ES-I3 (cell line): ENCODE results near the gene SNRPB2.
A peak's percentile ranks its signal among the peaks of the same experiment; 100 is the strongest.

Experiments
- H3K36me3 ChIP-seq: 2 replicates; pipeline ENCODE4 v1.6.1; 2013; ENCODE audit warnings: mild to moderate bottlenecking, low read length, control low read depth, moderate library complexity; ENCODE audit not compliant: insufficient read depth
- H3K4me1 ChIP-seq: 2 replicates; pipeline ENCODE4 v1.6.1; 2013; ENCODE audit warnings: mild to moderate bottlenecking, control low read depth, low read length; ENCODE audit not compliant: insufficient read depth
- H3K9ac ChIP-seq: 2 replicates; pipeline ENCODE4 v1.6.1; 2013; ENCODE audit warnings: low read depth, mild to moderate bottlenecking, low read length, moderate library complexity
- H3K9me3 ChIP-seq: 2 replicates; pipeline ENCODE4 v1.6.1; 2013; ENCODE audit warnings: mild to moderate bottlenecking, low read length, moderate library complexity; ENCODE audit not compliant: control insufficient read depth, insufficient read depth

The SNRPB2 gene

DNA sequence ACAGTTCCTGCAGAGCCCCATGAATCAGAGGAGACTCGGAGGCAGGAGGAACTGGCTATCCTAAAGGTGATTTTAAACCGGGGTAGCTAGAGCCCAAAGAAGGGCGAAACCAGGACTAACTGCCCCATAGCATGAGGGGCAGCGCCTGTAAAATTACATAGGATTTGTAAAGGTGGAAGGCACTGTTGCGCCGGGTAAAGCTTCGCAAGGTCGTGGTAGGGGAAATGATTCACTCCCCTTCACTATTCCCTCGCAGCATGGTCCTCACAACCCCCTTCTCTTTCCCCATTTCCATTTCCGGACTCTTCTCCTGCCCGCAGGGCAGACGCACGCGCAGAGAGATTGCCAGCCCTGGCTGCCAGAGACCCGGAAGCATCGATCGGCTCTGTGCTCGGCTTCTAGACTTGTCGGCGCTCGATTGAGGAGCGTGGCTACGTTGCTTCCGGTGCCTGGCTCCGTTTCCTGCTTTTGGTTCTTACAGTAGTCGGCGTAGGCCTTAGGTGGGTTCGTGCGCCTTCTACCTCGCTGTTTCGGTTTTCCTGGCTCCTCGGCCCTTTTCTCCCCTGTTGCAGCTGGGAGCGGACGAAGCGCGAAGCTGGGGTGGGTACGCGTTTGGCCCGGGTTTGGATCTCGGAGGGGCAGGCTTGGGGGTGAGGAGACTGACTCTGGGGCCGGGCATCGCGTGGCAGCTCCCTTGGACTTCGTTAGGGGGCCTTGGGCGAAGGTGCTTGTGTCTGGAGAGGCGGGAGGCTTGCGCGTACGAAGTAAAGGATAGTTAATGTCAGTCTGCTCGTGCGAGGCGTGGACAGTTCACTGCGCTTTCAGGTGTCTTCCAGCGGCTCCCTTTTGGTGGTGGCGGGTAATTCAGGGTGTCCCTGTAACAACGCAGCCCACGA is at the start of gene SNRPB2:
Gene SNRPB2 (plus strand): TSS at position 462 of the 896 bp plus-strand sequence. CDS start 1,677 bp downstream, outside the sequence.
- H3K4me1 ChIP-seq, result peaks cover 12% of the 10 kb centered on the region
- peaks cover 2% of the 10 kb centered on the region; the same call in 1 of the 2 replicates for H3K9me3 ChIP-seq
- H3K9ac ChIP-seq, result peak within 1 kb of the TSS; percentile 94
- no peaks in the 10 kb centered on the region for H3K36me3 ChIP-seq

DNA sequence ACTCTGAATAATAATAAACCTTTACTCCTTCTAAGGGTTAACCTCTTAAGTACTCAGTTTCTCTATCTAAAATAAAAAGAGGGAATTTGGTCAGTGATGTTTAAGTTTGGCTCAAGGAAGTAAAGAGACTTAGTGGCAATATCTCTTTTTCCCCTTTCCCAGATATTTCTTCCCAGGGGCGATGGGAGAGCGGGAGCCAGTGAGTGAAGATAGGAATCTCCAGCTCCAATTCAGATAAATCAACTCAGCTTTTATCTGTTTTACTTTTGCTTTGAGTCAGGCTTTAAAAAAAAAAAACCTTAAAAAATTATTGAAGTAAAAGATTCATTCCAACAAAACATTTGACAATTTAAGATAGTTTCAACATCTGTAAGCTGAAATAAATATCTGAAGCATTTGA is 45.4 kb upstream of the SNRPB2 start:
- no peaks in the 10 kb centered on the region for H3K9me3 ChIP-seq

DNA sequence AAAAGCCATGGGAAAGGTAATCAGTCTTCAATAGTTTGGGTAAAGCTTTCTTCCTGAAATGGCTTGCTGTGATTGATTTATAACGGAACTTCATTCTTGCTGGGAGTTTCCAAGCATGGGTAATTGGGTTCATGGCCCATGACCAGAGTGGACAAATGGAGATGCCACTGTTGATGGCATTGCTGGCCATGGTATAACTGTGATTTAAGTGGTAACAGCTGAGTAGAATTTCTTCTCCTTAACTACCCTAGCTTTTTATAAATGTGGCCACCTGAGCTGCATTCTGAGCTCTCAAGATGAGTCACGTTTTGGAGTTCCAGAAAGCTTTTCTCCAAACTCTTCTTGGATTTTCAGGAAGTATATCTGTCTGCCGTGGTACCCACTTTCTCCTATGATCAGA is 39.9 kb upstream of the SNRPB2 start:
- H3K9ac ChIP-seq, result no peak overlapping the region
- no peaks in the 10 kb centered on the region for H3K9me3 ChIP-seq
- no peaks in the 10 kb centered on the region for H3K4me1 ChIP-seq
- no peaks in the 10 kb centered on the region for H3K36me3 ChIP-seq

More for the DNA sequence above, 45.4 kb upstream of the SNRPB2 start:
- no peak overlapping the region for H3K9ac ChIP-seq
- H3K4me1 ChIP-seq, result no peaks in the 10 kb centered on the region
- H3K36me3 ChIP-seq, result no peaks in the 10 kb centered on the region

DNA sequence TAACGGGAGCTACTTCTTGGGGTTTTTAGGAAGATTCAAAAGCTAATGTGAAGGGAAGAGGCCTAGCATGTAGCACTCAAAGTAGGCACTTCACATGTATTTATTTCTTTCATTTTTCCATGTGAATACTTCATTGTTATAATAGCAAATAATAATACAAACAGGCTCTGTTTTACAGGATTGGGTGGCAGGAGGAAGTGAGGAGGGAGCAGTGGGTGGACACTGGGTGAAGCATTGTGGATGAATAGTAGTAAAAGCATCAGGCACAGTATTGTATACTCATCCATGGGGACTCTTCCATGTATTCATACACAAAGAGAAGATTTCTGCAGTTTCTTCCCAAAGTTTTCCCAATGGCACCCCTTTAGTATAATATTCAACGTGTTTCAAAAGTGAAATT is 38.4 kb upstream of the SNRPB2 start:
- Histone ChIP-seq H3K9ac (no peak overlapping the region), H3K9me3 (no peaks in the 10 kb centered on the region), H3K36me3 (no peaks in the 10 kb centered on the region), H3K4me1 (no peaks in the 10 kb centered on the region)

DNA sequence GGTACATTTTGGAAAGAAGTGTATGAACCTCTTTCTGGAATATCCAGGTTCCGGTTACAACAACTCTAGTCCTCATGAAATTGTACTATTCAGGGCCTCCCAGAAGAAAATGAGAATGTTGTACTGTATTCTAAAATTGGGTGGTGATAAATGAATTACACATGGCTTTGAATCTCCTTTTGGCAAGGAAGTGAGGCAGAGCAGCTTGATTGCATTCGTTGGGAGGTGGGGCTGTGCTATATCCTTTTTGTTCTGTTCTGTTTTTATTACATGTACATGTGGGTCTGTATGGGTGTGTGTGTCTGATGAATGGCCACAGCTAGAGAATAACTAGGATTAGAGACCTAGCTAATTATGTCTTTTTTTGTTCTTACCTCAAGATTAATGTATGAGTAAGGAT is 37.8 kb upstream of the SNRPB2 start:
- no peaks in the 10 kb centered on the region for H3K4me1 ChIP-seq

DNA sequence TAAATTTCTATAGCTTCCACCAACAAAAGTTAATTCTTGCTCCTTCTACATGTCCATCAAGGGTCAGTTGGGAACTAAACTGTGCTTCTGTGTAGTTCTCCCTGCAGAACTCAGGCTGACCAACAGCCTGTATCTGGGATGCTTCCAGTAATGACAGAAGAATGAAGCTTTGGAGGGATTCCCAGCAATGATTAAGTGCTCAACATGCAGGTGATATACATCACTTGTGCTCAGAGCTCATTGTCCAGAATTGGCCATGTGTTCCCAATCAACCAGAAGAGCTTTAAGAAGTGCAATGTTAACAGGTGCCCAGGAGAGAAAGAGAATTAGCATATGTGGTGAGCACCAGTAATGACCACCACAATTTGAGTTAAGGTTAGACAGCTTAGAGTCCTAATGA is 37.4 kb upstream of the SNRPB2 start:
- Histone ChIP-seq H3K9me3 (no peaks in the 10 kb centered on the region), H3K36me3 (no peaks in the 10 kb centered on the region), H3K9ac (no peak overlapping the region), H3K4me1 (no peaks in the 10 kb centered on the region)

More for the DNA sequence above, 37.8 kb upstream of the SNRPB2 start:
- Histone ChIP-seq H3K36me3 (no peaks in the 10 kb centered on the region), H3K9me3 (no peaks in the 10 kb centered on the region), H3K9ac (no peak overlapping the region)

DNA sequence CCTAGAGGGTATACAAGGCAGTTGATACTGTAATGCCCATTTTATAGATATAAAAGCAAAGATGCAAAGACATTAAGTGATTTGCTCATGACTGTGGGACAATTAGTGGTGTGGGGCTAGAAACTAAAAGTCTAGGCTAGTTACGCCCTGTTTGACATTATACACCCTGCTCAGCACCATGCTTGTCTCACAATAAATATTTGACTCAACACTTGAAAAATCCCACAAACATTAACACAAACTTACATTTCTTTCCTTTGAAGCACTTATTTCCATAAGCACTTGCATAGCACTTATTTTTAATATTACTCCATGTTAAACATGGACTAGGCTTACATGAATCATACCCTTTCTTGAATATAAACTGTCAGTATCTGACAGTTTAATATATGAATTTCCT is 36.5 kb upstream of the SNRPB2 start:
- Histone ChIP-seq H3K9ac (no peak overlapping the region), H3K9me3 (no peaks in the 10 kb centered on the region), H3K36me3 (no peaks in the 10 kb centered on the region), H3K4me1 (no peaks in the 10 kb centered on the region)

DNA sequence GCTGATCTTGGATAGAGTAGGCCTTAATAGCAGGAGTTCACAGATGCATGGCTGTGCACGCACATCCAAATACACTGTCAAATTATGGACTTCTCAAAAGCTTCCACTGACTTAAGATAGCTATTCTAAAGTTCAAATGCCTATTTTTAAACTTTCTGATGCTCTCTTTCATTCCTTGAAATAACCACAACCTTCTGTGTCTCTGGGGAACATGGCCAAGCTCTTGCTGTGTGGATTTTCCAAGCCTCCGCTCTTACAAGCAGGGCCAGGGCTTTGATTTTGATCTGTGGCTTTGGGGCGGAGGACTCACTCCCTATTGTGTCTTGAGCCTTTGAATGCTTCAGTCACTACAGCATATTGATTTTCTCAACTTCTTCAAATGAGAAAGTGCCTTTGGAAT is 35.7 kb upstream of the SNRPB2 start:
- Histone ChIP-seq H3K36me3 (no peaks in the 10 kb centered on the region), H3K9ac (no peak overlapping the region), H3K4me1 (no peaks in the 10 kb centered on the region), H3K9me3 (no peaks in the 10 kb centered on the region)

DNA sequence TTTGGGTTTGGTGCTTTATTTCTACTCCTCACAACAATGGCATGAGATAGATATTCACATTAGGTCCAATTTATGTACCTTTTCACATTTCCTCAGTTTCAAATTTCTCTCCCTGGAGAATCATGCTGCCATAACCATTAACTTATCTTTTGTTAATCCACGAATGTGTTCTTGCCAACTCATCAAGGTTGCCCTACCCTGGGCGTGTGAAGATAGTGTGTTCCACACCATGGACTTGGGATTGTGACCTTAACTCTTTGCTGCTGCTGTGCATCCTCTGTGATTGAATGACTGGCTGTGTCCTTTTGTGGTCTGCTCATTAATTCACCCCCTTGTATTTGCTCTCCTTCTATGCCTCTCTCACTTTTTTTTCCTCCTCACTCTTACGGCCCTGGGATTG is 34.2 kb upstream of the SNRPB2 start:
- H3K4me1 ChIP-seq, result no peaks in the 10 kb centered on the region
- H3K36me3 ChIP-seq, result no peaks in the 10 kb centered on the region
- H3K9me3 ChIP-seq, result no peaks in the 10 kb centered on the region
- no peak overlapping the region for H3K9ac ChIP-seq

DNA sequence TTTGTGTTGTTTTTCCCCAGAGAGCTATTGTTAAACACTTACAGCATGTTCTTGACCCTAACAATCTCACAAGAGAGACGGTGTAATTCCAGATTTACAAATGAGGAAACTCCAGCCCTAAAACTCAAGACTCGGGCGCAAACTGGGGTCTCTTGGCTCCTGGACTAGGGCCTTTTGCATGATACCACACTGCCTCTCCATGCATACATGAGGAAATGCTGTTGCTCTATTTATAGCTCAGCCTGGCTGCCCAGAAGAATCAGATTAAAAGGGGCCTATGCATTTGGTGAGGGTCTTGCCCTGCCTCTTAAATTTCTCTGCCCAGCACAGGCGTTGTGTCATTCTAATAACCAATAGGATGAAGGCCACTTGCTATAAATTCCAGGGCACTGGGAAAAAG is 30.5 kb upstream of the SNRPB2 start:
- Histone ChIP-seq H3K4me1 (no peaks in the 10 kb centered on the region), H3K36me3 (no peaks in the 10 kb centered on the region), H3K9ac (no peak overlapping the region), H3K9me3 (no peaks in the 10 kb centered on the region)

DNA sequence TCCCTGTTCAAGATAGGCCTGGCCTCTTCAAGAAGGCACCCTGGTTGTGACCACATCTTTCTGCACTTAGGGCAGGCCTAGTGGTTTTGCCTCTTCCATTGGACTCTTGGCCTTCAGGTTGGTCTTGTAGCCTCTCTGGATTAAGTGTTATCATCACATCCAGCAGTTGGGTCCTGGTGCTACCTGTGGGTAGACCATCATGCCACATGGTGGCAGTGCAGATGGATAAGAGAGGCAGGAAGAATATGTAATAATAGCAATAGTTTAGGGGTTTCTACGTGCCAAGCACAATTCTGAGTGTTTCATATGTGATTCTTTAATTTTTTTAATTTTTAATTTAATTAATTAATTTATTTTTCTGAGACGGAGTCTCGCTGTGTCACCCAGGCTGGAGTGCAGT is 28.5 kb upstream of the SNRPB2 start:
- Histone ChIP-seq H3K4me1 (no peaks in the 10 kb centered on the region), H3K9ac (no peak overlapping the region), H3K36me3 (no peaks in the 10 kb centered on the region), H3K9me3 (peaks cover 5% of the 10 kb centered on the region; the same call in 1 of the 2 replicates)

DNA sequence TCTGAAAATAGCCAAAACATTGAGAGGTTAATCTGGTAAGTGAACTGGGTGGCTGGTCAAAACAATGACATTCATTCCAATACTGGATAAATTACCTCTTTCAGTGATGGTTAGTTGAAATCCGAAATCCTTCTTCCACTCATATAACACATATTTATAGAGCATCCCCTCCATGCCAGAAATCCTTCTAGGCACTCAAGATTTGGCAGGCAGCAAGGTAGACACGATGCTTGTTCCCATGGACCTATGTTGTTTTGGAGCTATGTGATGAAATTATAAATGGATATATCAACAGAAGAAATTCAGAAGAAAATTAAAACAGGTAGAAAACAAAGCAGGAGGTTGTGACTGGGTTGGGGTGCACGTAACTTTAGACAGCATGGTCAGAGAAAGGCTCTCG is 26.3 kb upstream of the SNRPB2 start:
- H3K9me3 ChIP-seq, result peaks cover 8% of the 10 kb centered on the region

DNA sequence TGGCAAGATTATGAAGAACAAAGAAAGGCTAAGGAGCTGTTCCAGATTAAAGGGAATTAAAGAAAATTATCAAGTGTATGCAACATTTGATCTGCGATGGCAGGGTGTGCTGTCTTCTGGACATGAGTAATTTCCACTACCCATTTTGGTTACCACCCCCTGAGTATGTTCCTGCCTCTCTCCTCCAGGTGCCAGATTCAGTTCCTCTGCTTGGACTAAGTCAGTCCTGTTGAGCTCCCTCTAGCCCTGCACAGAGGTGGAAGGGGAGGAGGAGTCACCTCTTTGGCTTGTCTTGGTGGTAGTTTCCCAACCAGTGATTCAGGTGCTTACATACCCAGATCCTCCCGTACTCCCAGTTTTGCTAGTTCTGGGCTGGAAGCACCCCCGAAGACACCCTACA is 22.2 kb upstream of the SNRPB2 start:
- Histone ChIP-seq H3K4me1 (peaks cover 4% of the 10 kb centered on the region; the same call in 1 of the 2 replicates), H3K9ac (no peak overlapping the region), H3K9me3 (peaks cover 8% of the 10 kb centered on the region), H3K36me3 (no peaks in the 10 kb centered on the region)

More for the DNA sequence above, 26.3 kb upstream of the SNRPB2 start:
- Histone ChIP-seq H3K36me3 (no peaks in the 10 kb centered on the region), H3K9ac (no peak overlapping the region), H3K4me1 (no peaks in the 10 kb centered on the region)

DNA sequence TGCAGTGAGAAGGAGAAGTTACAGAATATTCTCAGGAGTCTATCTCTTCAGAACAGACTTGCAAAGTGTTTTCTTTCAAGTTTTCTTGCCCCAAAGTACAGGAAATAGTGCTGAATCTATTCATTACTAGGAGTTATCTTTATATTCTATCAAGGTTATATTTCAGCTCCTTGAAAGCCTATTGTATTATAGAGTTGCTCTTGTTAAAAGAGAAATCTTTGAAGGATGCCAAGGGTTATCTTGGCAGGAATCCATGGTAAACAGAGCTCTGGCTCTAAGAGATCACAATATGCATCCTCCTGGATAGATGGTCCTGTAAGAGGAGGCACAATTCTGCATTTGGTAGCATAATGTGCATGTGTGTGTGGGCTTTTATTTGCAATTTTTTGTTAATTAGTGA is 21.2 kb upstream of the SNRPB2 start:
- Histone ChIP-seq H3K4me1 (peaks cover 5% of the 10 kb centered on the region; the same call in 1 of the 2 replicates), H3K36me3 (no peaks in the 10 kb centered on the region), H3K9me3 (peaks cover 8% of the 10 kb centered on the region), H3K9ac (no peak overlapping the region)

DNA sequence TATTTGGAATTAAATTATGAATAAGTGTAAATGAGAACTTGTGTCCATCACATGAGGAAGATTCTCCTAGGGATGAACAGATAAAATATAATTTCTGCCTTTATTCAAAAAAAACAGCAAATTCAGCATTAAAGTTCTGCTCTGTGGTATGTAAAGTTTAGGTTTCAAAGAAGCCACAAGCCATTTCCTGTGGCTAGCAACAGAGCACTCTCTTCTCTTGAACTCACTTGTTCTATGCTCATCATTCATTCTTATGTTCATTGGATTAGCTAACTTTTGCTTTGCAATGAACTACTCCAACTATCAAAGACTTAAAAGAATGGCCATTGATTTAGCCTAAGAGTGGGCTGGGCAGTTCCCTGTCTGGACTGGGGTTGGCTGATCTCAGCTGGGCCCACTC is 20.8 kb upstream of the SNRPB2 start:
- Histone ChIP-seq H3K36me3 (no peaks in the 10 kb centered on the region), H3K4me1 (peaks cover 5% of the 10 kb centered on the region; the same call in 1 of the 2 replicates), H3K9me3 (peaks cover 8% of the 10 kb centered on the region), H3K9ac (no peak overlapping the region)
